Measurements from ENCODE around the gene HRH1.
"Not testable (repeated sequence)": the region's sequence is repeated elsewhere in the genome, so short reads cannot be mapped to it uniquely, and the experiment has no call there.

Gene HRH1

GRCh38 chr3:11170052-11170770, 15.9 kb downstream of the HRH1 start:
- no peak for DNase-seq (ENCODE audit: low read depth)

DNA sequence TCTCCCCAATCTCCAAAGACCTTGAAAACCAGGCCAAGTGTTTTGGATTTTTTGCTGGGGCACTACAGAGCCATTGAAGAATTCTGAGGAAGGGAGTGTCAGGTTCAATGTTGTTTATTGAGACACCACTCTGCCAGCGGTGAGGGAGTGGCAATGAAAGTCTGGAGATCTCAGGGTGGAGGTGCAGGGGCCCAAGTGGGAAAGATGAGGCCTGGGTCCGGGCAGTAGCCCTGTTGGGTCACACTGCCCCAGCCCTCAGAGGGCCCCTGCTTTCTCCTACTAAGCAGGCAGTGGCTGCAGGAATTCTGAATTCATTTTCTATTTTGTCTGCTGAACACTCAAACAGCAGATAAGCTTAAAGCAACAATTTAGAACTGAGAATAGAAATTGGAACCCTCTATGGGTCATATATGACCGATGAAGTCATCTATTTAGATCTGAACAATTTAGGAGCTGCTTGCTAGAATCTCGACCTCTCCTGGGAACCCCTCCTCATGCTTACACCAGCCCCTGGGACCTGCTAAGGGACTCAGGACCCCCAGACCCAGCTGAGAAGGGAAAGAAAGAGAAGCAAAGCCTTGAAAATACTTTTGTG, 17.9 kb downstream of the HRH1 start:
- no peak for DNase-seq (ENCODE audit: low read depth)

GRCh38 chr3:11173828-11174465, 19.7 kb downstream of the HRH1 start:
- no peak for DNase-seq (ENCODE audit: low read depth)

GRCh38 chr3:11178421-11178820, 24.1 kb downstream of the HRH1 start:
- no peak for DNase-seq (ENCODE audit: low read depth)

- DNase-seq (ENCODE audit: low read depth), result not testable (repeated sequence)
Observed at GRCh38 chr3:11184328-11184969, 30.2 kb downstream of the HRH1 start.

GRCh38 chr3:11185144-11185543, 30.9 kb downstream of the HRH1 start:
- no peak for DNase-seq (ENCODE audit: low read depth)

GRCh38 chr3:11185564-11186317, 31.4 kb downstream of the HRH1 start:
- DNase-seq (ENCODE audit: low read depth), result no peak

DNA sequence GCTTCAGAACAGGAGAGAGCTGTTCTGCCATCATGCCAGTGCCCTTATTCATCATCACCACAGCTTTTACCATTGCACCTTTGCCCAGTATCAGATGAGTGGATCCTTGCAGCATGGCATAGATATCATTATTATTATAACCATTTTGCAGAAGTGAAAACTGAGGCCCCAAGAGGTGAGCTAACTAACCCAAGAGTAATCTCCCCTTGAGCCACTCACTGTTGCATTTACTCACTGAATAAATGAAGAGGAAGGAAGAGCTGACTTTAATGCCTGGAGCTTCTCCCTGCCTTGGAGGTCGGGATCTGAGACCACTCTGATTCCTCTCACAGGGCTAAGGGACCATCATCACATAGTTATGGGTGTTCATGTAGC, 32.0 kb downstream of the HRH1 start:
- no peak for DNase-seq (ENCODE audit: low read depth)

DNA sequence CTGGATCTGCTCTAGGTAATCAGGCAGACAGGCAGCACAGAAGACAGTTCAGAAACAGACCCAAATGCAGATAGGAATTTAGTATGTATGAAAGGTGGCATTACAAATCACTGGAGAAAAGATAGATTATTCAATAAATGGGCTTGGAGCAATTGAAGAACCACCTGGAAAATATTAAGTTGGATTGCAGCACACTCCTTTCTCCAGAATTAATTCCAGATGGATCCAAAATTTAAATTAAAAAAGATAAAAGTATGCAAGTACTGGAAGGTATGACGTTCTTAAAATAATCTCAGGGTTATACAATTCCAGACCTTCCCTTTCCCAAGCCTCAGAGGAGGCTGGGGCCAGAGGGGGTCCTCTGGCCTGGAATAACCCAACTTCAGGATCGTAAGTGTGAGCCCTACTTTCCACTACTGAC, 32.5 kb downstream of the HRH1 start:
- DNase-seq (ENCODE audit: low read depth), result no peak

- no peak for DNase-seq (ENCODE audit: low read depth)
Observed at GRCh38 chr3:11187681-11188080, 33.4 kb downstream of the HRH1 start.

DNA sequence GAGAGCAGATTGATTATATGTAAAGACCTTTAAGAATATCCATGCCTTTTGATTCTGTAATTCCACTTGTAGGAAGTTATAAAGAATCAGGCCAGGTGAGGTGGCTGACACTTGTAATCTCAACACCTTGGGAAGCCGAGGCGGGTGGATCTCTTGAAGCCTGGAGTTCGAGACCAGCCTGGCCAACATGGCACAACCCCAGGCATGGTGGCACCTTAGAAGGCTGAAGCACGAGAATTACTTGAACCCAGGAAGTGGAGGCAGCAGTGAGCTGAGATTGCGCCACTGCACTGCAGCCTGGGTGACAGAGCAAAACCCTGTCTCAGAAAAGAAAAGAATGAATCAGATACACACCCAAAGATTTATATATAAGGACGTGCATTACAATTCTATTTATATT, 33.9 kb downstream of the HRH1 start:
- DNase-seq (ENCODE audit: low read depth), result no peak

DNA sequence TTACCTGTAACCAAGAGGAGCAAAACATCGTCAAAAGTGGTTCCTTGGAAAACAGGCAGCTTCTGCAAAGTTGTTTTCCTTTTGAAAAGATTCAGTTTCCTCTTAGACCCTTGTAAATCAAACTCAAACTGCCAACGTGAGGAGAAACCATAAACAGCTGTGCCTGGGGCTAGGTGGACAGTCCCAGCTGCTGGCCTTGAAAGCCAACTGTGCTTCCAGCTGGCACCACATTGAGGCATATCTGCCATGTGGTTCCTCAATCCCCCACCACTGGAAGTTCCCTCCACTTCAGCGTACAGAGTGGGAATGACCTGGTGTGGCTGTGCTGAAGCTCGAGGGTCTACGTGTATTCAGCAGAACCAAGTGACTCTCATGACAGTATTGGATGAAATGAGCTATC, 40.9 kb downstream of the HRH1 start:
- no peak for DNase-seq (ENCODE audit: low read depth)

DNA sequence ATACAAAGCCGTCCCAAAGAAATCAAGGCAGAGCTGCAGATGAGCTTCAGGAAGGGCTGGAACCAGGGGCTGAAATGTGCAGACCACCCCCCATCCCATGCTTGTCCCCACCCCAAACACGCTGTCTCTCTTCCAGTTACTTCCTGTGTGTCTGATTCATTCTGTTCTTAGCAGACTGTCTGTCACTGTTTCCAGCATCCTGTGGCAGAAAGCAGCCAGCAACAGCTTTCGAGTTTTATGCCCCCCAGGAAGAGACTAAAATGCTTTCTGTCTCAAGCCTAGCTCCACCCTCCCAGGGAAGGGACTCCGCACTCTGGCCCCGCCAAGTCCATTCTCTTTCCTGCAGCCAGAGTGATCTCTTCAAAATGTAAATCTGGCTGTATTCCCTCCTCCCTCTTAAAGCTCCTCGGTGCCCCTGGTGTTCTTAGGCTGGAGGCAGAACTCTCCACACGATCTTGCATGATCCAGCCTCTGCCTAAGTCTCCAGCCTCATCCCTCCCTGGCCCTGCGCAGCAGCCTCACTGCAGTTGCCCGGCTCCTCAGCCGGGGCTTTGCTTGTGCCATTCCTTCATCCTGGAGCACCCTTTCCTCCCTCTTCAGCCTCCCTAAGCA, 41.5 kb downstream of the HRH1 start:
- DNase-seq (ENCODE audit: low read depth), result no peak

DNA sequence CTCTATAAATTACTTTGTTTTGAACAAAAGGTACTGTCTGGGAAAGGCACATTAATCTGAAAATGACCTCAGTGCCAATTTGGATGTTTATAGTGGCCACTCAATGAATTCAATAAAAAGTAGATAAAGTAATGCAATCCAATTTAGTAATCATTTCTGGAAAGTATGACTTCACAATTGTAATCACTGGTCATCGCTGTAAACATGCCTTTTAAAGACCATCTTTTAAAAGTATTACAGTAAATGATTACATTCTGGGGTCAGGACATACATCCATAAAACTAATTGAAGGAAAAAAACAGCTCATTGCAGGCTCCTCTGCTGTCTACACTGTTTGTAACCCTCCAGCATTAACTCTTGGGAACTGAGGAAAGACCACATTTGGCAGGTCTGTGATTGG, 43.2 kb downstream of the HRH1 start:
- DNase-seq (ENCODE audit: low read depth), result no peak

DNA sequence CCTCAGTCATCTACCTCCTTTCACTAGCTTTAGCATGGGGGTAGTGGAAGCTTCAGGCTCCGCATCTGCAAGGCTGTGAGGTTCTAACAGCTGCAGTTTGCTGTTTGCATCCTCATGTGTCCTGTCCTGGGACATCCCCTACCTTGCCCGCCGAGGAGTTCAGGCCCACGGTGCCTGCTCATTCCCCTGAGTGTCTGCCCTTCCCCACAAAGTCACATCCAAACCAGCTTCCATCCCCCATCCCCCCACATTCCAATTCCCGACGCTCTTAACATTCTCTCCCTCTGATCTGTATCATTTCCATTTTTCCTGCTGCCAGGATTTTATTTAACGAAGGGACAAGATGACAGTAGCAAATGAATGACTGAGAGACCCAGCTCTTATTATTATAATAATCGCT, 43.8 kb downstream of the HRH1 start:
- DNase-seq (ENCODE audit: low read depth), result no peak

GRCh38 chr3:11198495-11198894, 44.2 kb downstream of the HRH1 start:
- DNase-seq (ENCODE audit: low read depth), result no peak

DNA sequence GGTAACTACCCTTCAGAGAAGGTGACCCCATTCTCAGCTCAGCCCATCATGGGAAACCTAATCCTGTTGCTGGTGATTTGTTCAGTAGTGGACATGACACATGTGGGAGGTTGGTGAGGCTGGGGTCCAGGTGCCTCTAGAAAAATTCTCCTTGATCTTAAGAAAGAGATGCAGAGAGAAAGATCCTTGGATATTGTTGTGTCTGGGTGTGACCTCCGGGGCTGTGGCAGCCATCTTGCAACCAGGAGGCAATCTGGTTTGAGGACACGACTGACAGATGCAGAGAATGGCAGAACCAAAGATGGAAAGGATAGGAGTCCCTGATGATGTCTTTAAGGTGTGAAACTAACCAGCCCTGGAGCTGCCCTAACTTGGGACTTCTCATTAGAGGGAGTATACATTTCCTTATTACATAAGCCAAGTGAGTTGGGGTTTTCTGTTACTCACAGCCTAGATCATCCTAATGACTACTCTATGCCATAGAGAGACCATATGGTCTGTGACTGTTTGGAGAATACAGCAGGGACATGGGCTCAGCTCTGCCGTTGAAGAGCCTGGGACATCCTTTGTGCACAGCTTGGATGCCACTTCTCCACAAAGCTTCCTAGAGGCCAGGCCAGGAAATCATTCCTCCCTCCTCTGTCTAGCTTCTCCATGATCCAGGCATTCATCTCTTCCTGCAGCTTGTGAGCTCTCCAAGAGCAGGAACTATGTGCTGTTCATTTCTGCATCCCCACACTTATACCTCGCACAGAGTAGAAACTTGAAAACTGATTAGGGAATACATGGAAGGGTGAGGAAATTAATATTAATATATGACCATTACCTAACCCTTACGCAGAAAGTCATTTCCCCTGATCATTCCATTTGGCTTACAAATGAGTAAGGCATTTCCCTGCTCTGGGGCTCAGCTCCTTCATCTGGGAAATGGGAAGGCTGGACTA, 45.9 kb downstream of the HRH1 start:
- no peak for DNase-seq (ENCODE audit: low read depth)

DNA sequence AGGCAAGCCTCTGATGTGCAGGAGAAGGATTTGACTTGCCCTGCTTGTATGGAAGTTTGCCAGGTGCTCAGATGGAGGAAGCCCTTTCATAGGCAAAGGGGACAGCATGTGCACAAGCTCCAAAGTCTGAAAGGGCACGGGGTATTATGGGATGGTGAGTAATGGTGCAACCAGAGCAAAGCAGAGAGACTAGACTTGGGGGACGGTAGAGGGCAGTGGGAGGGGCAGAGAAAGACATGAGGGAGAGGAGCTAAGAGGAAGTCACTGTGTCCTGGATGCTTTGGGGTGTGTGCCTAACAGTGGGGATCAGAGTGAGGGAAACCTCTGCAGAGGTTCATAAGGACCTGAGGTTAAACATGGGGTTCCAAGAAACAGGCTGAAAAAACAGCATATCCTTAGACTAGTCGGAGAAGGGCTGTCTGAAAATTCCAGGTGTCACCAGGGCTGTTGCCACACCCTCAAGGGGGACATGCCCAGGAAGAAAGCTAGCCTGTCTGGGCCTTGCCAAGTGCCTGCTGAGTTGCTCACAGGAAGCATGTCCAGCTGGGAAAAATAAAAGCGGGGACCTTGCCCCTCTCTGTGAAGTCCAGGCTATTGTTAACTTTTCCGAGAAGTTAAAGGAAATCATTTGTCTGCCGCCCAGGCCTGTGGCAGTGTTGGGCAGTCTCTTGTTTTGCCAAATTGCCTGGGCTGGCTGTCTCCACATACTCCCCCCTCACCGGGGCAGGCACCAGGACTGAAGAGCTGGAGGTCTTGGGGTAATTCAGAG, 47.1 kb downstream of the HRH1 start:
- DNase-seq (ENCODE audit: low read depth), result no peak

GRCh38 chr3:11203961-11204360, 49.7 kb downstream of the HRH1 start:
- no peak for DNase-seq (ENCODE audit: low read depth)
